Measurements from ENCODE around the gene KIF4B.

DNA sequence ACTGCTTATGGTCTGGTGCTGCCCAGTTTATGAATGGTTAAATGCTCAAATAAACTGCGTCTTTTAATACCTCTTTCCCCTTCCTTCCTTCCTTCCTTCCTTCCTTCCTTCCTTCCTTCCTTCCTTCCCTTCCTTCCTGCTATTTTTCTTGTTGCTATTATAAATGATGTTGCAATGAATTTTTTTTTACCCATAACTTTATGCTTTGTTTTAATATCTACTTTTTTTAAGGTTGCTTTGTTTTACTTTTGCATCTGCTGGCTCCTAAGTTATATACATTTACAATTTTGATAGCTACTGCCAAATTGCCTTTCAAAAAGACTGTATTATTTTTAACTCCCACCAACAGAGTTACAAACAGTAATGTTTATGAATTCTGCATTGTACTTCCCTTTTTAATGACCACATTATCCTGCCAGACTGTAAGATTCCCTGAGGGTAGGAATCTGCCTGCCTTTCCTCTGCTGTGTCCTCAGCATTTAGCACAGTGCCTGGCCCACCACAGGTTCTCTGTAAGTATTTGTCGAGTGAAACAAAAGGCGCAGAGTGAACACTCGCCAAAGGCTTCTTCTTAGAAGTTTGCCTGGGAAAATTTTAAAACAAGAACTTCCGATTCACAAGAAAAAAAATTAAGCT is 36.9 kb downstream of the KIF4B start:
- TF ChIP-seq, protein P1, sequence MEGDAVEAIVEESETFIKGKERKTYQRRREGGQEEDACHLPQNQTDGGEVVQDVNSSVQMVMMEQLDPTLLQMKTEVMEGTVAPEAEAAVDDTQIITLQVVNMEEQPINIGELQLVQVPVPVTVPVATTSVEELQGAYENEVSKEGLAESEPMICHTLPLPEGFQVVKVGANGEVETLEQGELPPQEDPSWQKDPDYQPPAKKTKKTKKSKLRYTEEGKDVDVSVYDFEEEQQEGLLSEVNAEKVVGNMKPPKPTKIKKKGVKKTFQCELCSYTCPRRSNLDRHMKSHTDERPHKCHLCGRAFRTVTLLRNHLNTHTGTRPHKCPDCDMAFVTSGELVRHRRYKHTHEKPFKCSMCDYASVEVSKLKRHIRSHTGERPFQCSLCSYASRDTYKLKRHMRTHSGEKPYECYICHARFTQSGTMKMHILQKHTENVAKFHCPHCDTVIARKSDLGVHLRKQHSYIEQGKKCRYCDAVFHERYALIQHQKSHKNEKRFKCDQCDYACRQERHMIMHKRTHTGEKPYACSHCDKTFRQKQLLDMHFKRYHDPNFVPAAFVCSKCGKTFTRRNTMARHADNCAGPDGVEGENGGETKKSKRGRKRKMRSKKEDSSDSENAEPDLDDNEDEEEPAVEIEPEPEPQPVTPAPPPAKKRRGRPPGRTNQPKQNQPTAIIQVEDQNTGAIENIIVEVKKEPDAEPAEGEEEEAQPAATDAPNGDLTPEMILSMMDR (IDR thresholded peaks at IDR 0.05 in 8 of 11, conservative IDR thresholded peaks at IDR 0.05 in 3 of 11), result no peak
- TF ChIP-seq POLR2AphosphoS5 (IDR thresholded peaks at IDR 0.05), result no peak
- no peak for TF ChIP-seq POLR2A (IDR thresholded peaks at IDR 0.05)

Measured in spleen (tissue), 7 donors.